ENCODE results near the gene SH3BGRL.

SH3BGRL gene

GRCh38 chrX:81201671-81202455 lies at the start of gene SH3BGRL, which contains the start of gene HMGN5:
Gene SH3BGRL (plus strand): TSS chrX:81202102. CDS start chrX:81202201, 99 bp downstream.
Gene HMGN5 (minus strand): TSS chrX:81201913. CDS start chrX:81121549, 80,364 bp downstream.
- H3K4me3 ChIP-seq (ENCODE audit: low read depth, low read length), result peak within 1 kb of the TSS; percentile 81

GRCh38 chrX:81168391-81168790 lies 33.5 kb upstream of the SH3BGRL start:
- no peak overlapping the region for H3K4me3 ChIP-seq (ENCODE audit: low read depth, low read length)

- H3K4me3 ChIP-seq (ENCODE audit: low read depth, low read length), result no peak overlapping the region
These were observed 27.6 kb upstream of the SH3BGRL start for GRCh38 chrX:81174286-81174685.

DNA sequence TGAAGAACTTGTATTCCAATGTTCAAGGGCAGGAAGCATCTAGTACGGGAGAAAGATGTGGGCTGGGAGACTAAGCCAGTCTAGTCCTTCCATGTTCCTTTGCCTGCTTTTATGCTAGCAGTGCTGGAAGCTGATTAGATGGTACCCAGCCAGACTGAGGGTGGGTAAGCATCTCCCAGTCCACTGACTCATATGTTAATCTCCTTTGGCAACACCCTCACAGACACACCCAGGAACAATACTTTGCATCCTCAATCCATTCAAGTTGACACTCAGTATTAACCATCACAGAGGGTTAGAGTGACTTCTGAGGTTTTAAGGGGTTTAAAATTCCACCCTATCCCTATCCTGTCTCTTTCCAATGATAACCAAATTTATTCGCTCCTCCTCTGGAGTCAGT lies 6.6 kb upstream of the SH3BGRL start:
- H3K4me3 ChIP-seq (ENCODE audit: low read depth, low read length), result no peak overlapping the region

DNA sequence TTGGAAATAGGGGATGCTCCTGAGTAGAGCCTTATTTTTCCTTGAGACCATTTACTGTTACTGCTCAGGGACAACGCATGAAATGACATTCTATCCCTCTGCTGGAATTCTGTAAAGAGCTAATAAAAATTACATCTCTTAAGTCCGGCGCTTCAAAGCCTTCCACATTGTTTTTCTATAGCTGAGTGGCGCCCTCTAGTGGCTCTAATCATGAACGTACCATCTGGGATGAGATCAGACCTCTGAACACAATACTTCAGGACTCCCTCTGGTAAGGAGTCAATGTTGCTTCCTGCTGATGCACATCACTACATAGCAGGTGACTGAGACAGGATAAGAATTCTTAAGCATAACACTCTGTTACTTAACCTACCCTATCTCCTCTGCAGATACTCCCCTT lies 6.2 kb upstream of the SH3BGRL start:
- no peak overlapping the region for H3K4me3 ChIP-seq (ENCODE audit: low read depth, low read length)

GRCh38 chrX:81201071-81201470 lies 831 bp upstream of the SH3BGRL start:
- no peak overlapping the region for H3K4me3 ChIP-seq (ENCODE audit: low read depth, low read length)

- peak overlapping the region; percentile 81 for H3K4me3 ChIP-seq (ENCODE audit: low read depth, low read length)
These were observed 536 bp downstream of the SH3BGRL start for GRCh38 chrX:81202456-81202819.

DNA sequence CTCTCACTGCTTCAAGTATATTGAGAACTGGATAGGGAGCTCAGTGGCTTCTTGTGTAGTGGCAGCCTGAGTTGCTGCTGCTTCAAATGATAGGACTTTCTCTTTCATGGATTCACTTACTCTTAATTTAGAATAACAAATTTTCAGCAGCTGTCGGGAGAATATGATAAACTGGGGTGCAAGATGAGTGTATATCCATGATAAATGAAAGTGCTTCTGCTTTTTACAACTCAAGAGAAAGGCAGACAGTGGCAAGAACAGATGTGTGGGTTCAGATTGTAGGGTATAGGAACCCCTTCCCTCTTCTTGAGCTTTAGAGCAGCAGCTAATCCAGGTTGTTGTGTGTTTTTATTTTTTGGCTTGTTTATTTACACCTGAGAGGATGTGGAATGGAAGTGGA lies 1.0 kb downstream of the SH3BGRL start:
- H3K4me3 ChIP-seq (ENCODE audit: low read depth, low read length), result peak overlapping the region; percentile 81

GRCh38 chrX:81205551-81205950 lies 3.6 kb downstream of the SH3BGRL start:
- no peak overlapping the region for H3K4me3 ChIP-seq (ENCODE audit: low read depth, low read length)

DNA sequence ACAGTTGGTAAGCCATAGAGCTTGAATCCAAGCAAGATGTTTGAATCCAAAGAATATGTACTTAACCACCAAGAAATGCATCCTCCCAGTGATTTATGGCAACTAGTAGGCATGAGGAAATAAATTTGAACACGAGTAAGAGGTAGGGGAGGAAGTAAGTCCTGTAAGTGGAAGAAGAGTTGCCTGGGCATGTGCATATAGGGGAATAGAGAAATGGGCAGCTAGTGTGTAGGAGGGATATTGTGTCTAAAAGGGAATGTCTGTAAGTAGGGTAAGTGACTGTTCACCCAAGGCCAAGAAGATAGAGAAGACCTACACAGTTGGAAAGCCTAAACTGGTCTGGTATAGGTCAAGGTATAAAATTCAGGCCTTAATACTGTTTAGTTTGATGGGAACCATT lies 4.6 kb downstream of the SH3BGRL start:
- no peak overlapping the region for H3K4me3 ChIP-seq (ENCODE audit: low read depth, low read length)

GRCh38 chrX:81208916-81209315 lies 7.0 kb downstream of the SH3BGRL start:
- H3K4me3 ChIP-seq (ENCODE audit: low read depth, low read length), result no peak overlapping the region

- H3K4me3 ChIP-seq (ENCODE audit: low read depth, low read length), result no peak overlapping the region
These were observed 13.8 kb downstream of the SH3BGRL start for GRCh38 chrX:81215685-81216084.

- H3K4me3 ChIP-seq (ENCODE audit: low read depth, low read length), result no peak overlapping the region
These were observed 27.3 kb downstream of the SH3BGRL start for GRCh38 chrX:81229229-81229628.

GRCh38 chrX:81229901-81230300 lies 28.0 kb downstream of the SH3BGRL start:
- H3K4me3 ChIP-seq (ENCODE audit: low read depth, low read length), result no peak overlapping the region

DNA sequence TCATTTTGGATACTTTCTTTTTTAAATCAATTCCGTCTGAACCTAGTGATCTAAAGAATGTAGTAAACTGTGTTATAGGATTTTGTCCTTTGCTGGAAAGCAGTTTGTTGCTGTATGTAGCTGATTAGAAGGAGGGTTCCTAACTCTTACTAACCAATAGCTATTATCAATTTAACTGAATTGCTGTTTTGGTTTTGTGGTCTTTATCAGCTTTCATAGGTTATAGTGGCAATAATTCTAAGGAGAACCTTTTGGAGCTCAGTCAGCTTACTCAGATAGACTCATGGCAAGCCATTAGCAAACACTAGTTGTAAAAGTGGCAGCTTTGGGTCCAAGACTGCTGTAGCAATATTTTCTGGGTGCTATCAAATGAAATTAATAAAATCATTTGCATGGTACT lies 29.6 kb downstream of the SH3BGRL start:
- H3K4me3 ChIP-seq (ENCODE audit: low read depth, low read length), result no peak overlapping the region

DNA sequence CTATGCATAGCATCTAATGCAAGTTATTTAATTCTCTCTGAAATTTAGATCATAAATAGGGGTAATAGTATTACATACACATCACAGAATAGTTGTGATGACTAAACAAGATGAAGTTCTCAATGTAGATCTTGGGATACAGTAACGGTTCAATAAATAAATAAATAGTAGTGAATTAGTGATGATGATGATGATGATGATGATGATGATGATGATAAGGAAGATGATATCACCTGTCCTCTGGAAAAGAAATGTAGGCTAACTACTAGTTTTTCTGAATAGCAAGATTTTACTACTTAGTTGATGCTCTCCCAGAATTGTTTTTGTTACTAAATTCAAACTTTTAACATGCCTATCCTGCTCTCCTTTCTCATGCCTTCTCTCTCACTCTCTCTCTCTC lies 30.3 kb downstream of the SH3BGRL start:
- no peak overlapping the region for H3K4me3 ChIP-seq (ENCODE audit: low read depth, low read length)

DNA sequence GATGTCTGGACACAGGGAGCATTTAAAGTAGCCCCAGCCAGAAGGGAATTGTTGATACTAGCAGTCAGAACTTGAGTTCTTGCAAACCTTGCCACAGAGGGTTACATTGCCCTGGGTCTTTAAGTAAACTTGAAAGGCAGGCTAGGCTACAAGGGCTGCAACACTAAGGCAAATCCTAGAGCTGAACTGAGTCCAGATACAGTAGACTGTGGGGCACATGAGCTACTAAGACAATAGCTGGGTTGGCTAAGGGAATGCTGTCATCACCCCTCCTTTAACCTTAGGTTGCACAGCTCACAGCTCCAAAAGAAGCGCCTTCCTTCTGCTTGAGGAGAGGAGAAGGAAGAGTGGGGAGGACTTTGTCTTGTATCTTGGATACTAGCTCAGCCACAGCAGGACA lies 35.6 kb downstream of the SH3BGRL start:
- H3K4me3 ChIP-seq (ENCODE audit: low read depth, low read length), result no peak overlapping the region

DNA sequence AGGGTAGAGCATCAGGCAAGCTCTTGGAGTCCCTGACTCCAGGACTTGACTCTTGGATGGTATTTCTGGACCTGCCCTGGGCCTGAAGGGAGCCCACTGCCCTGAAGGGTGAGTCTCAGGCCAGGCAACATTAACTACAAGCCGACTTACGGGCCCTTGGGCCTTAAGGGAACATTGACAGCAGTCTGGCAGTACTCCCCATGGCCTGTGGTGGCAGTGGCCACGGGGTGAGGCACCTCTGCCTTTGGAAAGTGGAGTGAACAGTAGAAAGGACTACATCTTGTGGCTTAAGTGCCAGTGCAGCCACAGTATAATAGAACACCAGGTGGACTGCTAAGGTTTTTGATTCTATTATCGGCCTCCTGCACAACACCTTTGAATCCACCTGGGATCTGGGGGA lies 36.3 kb downstream of the SH3BGRL start:
- no peak overlapping the region for H3K4me3 ChIP-seq (ENCODE audit: low read depth, low read length)

DNA sequence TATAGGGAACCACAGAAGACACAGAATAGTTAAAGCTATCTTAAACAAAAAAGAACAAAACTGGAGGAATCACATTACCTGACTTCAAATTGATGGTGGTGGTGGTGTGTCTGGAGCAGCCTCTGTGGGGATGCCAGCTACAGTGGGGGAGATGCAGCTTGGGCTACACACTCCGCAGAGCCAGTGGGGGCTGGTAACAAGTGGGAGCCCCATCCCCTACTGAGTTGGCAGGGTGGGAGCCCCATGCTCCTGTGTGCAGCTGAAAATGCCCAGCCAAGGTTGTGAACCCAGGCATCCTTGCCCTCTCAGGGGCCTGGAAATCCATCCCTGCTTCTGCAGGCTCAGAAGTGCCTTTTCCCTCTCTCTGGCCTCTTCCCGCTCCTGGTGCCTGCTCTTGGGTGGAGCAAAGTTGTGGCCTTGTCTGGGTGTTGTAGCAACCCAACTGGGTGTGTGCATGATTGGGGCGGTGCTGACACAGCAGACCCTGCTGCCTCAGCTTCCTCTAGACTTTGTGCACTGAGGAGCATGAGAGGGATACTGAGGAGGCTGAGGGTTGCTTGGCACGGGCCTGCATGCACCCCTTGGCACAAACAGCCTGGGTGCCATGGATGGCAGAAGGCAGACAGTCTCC lies 38.9 kb downstream of the SH3BGRL start:
- no peak overlapping the region for H3K4me3 ChIP-seq (ENCODE audit: low read depth, low read length)

DNA sequence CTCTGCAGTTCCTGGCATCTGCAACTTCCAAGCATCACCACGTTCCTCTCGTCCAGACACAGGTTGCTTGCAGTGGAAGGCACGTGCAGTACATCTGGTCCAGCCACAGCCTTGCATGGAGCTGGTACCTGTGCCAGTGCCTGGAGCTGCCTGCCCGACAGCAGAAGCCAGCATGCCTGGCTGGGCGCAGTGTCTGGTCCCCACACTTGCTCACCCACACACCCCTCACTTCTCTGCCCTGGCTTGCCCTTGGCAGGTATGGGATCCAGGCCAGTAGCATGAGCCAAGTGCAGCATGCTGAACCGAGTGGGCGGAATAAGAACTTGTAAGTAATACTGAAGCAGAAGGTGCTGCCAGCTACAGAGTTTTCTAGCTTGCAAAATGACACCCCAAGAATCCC lies 39.9 kb downstream of the SH3BGRL start:
- H3K4me3 ChIP-seq (ENCODE audit: low read depth, low read length), result no peak overlapping the region

DNA sequence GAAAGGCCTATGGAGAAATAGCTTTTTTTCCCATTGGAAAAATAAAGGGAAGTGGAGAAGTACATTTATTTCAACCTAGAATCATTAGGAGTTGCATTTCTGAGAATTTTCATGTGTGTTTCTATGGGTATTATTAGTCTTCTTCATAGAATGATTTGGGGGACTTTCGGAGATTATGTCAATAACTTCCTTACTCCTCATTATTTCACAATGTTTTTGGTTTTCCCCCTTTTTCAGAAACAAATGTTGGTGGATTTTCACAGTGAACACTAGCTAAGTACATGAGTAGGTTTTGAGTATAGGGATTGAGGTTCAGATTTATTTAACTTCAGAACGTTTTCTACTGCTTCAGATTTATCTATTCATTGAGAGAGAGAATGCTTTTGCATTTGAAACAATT lies 54.0 kb downstream of the SH3BGRL start:
- no peak overlapping the region for H3K4me3 ChIP-seq (ENCODE audit: low read depth, low read length)

- no peak overlapping the region for H3K4me3 ChIP-seq (ENCODE audit: low read depth, low read length)
These were observed 55.9 kb downstream of the SH3BGRL start for GRCh38 chrX:81257817-81258216.

All from iPS-11a (cell line).